AG08396 (cell line): ENCODE results near the gene INPPL1.

ENCODE experiments used
- DNase-seq: peaks from one replicate; pipeline ENCODE4 v3.0.0; 2012; ENCODE audit warnings: low spot score, mixed read lengths

Gene INPPL1

GRCh38 chr11:72287293-72287692, 62.7 kb downstream of the INPPL1 start:
- DNase-seq, result no peak
